Measurements from ENCODE around the gene ADRB1. TPM values are rescaled to one million over a fixed set of nuclear protein-coding genes. Genes with fewer than 3 reads are reported as not detected.

ADRB1 gene
- total and polyA plus RNA-seq, 2 donors (not counting 3 experiments of a cell fraction or from before 2014, with no cell fraction given): 0.23 to 0.97 TPM

GRCh38 chr10:114010316-114010715, 33.4 kb upstream of the ADRB1 start:
- DNase-seq (ENCODE audit: low read depth, low spot score): no peak
- no peak overlapping the region for H3K4me3 ChIP-seq (replicated peaks in 1 of 3; ENCODE audit: insufficient read depth in 1 of 3, low read depth in 1 of 3, low read length in 3 of 3)
- CTCF ChIA-PET: no interaction called here
- POLR2A ChIA-PET: no interaction called here
- intact Hi-C loops (cut with micrococcal nuclease) (no loop called here), dilution Hi-C loops (cut with MboI; ENCODE audit: extremely low pct_ligation_motif_present, low sequenced_read_pairs) (no loop called here)
- no peak overlapping the region for H2AFZ ChIP-seq (ENCODE audit: low read depth, low read length)
- no peak for FAIRE-seq
- BruUV-seq (replicated peaks): no TSS peak
- TF ChIP-seq EZH2 (IDR thresholded peaks at IDR 0.05; ENCODE audit: borderline replicate concordance, low read depth, low read length, severe bottlenecking) (no peak), POLR2AphosphoS5 (IDR thresholded peaks at IDR 0.05; ENCODE audit: insufficient read depth, low read depth, low read length) (no peak), CTCF (IDR thresholded peaks at IDR 0.05; ENCODE audit: extremely low read depth in 1 of 2, insufficient read depth in 1 of 2, low read depth in 1 of 2, low read length in 2 of 2) (no peak), MYC (IDR thresholded peaks at IDR 0.05; ENCODE audit: low read depth, low read length) (no peak), POLR2A (IDR thresholded peaks at IDR 0.05; ENCODE audit: low read depth, low read length) (no peak), FOS (IDR thresholded peaks at IDR 0.05; ENCODE audit: borderline replicate concordance, insufficient read depth, low read length) (no peak), GATA2 (IDR thresholded peaks at IDR 0.05; ENCODE audit: insufficient read depth, insufficient read length, low read depth, low read length) (no peak), JUN (IDR thresholded peaks at IDR 0.05; ENCODE audit: borderline replicate concordance, insufficient read depth, insufficient read length, low read depth) (no peak)
- TF ChIP-seq, protein P1, sequence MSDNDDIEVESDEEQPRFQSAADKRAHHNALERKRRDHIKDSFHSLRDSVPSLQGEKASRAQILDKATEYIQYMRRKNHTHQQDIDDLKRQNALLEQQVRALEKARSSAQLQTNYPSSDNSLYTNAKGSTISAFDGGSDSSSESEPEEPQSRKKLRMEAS (IDR thresholded peaks at IDR 0.05; ENCODE audit: insufficient read depth, insufficient read length): no peak
- H3K27ac ChIP-seq (ENCODE audit: insufficient read depth, low read depth, low read length): no peak overlapping the region
- no peaks in the 10 kb centered on the region for H3K36me3 ChIP-seq (ENCODE audit: control insufficient read depth in 2 of 2, extremely low read depth in 1 of 2, insufficient read depth in 2 of 2, low read length in 2 of 2)
- H3K9ac ChIP-seq (replicated peaks; ENCODE audit: extremely low read depth, insufficient read depth, low read length): no peak overlapping the region
- no peaks in the 10 kb centered on the region for H3K9me1 ChIP-seq (replicated peaks; ENCODE audit: control insufficient read depth, extremely low read depth, insufficient read depth, low read length)
- H3K4me2 ChIP-seq (ENCODE audit: insufficient read depth, low read length): no peak overlapping the region
- no peaks in the 10 kb centered on the region for H4K20me1 ChIP-seq (replicated peaks; ENCODE audit: control insufficient read depth, extremely low read depth, insufficient read depth, low read length)
- peaks cover 6% of the 10 kb centered on the region for H3K4me1 ChIP-seq (ENCODE audit: control insufficient read depth, extremely low read depth, insufficient read depth, low read length)
- no peaks in the 10 kb centered on the region for H3K9me3 ChIP-seq (replicated peaks; ENCODE audit: control insufficient read depth, insufficient read depth, low read length)
- no peaks in the 10 kb centered on the region for H3K27me3 ChIP-seq (ENCODE audit: control insufficient read depth in 2 of 2, insufficient read depth in 2 of 2, low read length in 2 of 2)
- no peaks in the 10 kb centered on the region for H3K79me2 ChIP-seq (ENCODE audit: control insufficient read depth, insufficient read depth, low read length)

Data from endothelial cell of umbilical vein (primary cell).